CD14-positive monocyte (primary cell): ENCODE data around the gene TMEM44. TPM values are rescaled to one million over a fixed set of nuclear protein-coding genes. Genes with fewer than 3 reads are reported as not detected.

Source experiments
- DNase-seq, 3 donors: peaks; one replicate each; pipeline ENCODE4 v3.0.0-alpha.2; 2011 to 2022
- H2AFZ ChIP-seq: 2 replicates; pipeline ENCODE4 v1.6.0; 2012; ENCODE audit warnings: mild to moderate bottlenecking, low read depth, low read length, inconsistent platforms; ENCODE audit not compliant: insufficient read depth, poor library complexity, severe bottlenecking
- H3K27ac ChIP-seq, 2 donors: 1 replicate in 1 of 2; 2 replicates in 1 of 2; pipeline ENCODE4 v1.5.1; 2012 to 2013; ENCODE audit warnings: low read length in 2 of 2, control low read depth in 1 of 2, inconsistent platforms in 1 of 2, low read depth in 1 of 2, mild to moderate bottlenecking in 1 of 2
- H3K27me3 ChIP-seq, 2 donors: one replicate each; pipeline versions ENCODE4 v1.6.0 to v1.6.1; 2011 to 2013; ENCODE audit warnings: low read length in 2 of 2; ENCODE audit not compliant: control insufficient read depth in 2 of 2, insufficient read depth in 2 of 2
- H3K36me3 ChIP-seq, 2 donors: replicated peaks in 1 of 2; 1 replicate in 1 of 2; 2 replicates in 1 of 2; pipeline versions ENCODE4 v1.5.1 to v1.6.1; 2012 to 2013; ENCODE audit warnings: low read length in 2 of 2, control low read depth in 1 of 2, inconsistent platforms in 1 of 2, mild to moderate bottlenecking in 1 of 2; ENCODE audit not compliant: insufficient read depth in 2 of 2, control insufficient read depth in 1 of 2
- H3K4me1 ChIP-seq, 2 donors: 1 replicate in 1 of 2; 2 replicates in 1 of 2; pipeline versions ENCODE4 v1.5.1 to v1.6.1; 2012 to 2013; ENCODE audit warnings: low read length in 2 of 2, control low read depth in 1 of 2, inconsistent platforms in 1 of 2, mild to moderate bottlenecking in 1 of 2, moderate library complexity in 1 of 2; ENCODE audit not compliant: insufficient read depth in 2 of 2, control insufficient read depth in 1 of 2
- H3K4me2 ChIP-seq: replicated peaks from 2 replicates; pipeline ENCODE3; 2012; ENCODE audit warnings: low read length, moderate library complexity, mild to moderate bottlenecking; ENCODE audit not compliant: poor library complexity, severe bottlenecking; ENCODE audit errors: extremely low read depth
- H3K4me3 ChIP-seq, 3 experiments: fragments of 200-600 bp in 1 of 3; sonication (generic) in 1 of 3; replicated peaks in 1 of 3; 1 replicate in 2 of 3; 2 replicates in 1 of 3; pipeline ENCODE4 v1.5.1; 2011 to 2013; ENCODE audit warnings: low read length in 3 of 3, mild to moderate bottlenecking in 3 of 3, control low read depth in 2 of 3, low read depth in 2 of 3, inconsistent platforms in 1 of 3, moderate library complexity in 1 of 3
- H3K79me2 ChIP-seq: 2 replicates; pipeline ENCODE4 v1.6.0; 2012; ENCODE audit warnings: mild to moderate bottlenecking, control low read depth, inconsistent platforms, low read length, moderate library complexity; ENCODE audit not compliant: insufficient read depth
- H3K9ac ChIP-seq: 2 replicates; pipeline ENCODE4 v1.6.0; 2017; ENCODE audit warnings: low read length, mild to moderate bottlenecking; ENCODE audit not compliant: insufficient read depth, poor library complexity, severe bottlenecking
- H3K9me3 ChIP-seq, 2 donors: replicated peaks in 1 of 2; 1 replicate in 1 of 2; 2 replicates in 1 of 2; pipeline versions ENCODE4 v1.5.1 to v1.6.1; 2012 to 2013; ENCODE audit warnings: low read length in 2 of 2, control low read depth in 1 of 2; ENCODE audit not compliant: control insufficient read depth in 1 of 2, insufficient read depth in 1 of 2
- H4K20me1 ChIP-seq: 2 replicates; pipeline ENCODE4 v1.6.0; 2012; ENCODE audit warnings: mild to moderate bottlenecking, low read length, control low read depth, moderate library complexity; ENCODE audit not compliant: insufficient read depth
- H3K27ac Mint-ChIP-seq, 7 donors: one replicate each; pipeline ENCODE4 v1.8.0; 2020; ENCODE audit warnings: mild to moderate bottlenecking in 7 of 7, mixed read lengths in 7 of 7, moderate library complexity in 6 of 7, inconsistent platforms in 2 of 7
- H3K27me3 Mint-ChIP-seq, 3 donors: one replicate each; pipeline ENCODE4 v1.8.0; 2021 to 2022; ENCODE audit warnings: low read depth in 3 of 3, mild to moderate bottlenecking in 3 of 3, mixed read lengths in 3 of 3, moderate library complexity in 3 of 3, inconsistent platforms in 1 of 3
- H3K36me3 Mint-ChIP-seq, 2 donors: one replicate each; pipeline ENCODE4 v1.8.0; 2020; ENCODE audit warnings: mixed read lengths in 2 of 2, inconsistent platforms in 1 of 2, mild to moderate bottlenecking in 1 of 2
- H3K4me1 Mint-ChIP-seq: one replicate; pipeline ENCODE4 v1.8.0; 2020; ENCODE audit warnings: mild to moderate bottlenecking, mixed read lengths
- H3K4me3 Mint-ChIP-seq, 2 donors: one replicate each; pipeline ENCODE4 v1.8.0; 2020; ENCODE audit warnings: mild to moderate bottlenecking in 2 of 2, mixed read lengths in 2 of 2, moderate library complexity in 1 of 2
- H3K9me3 Mint-ChIP-seq, 7 donors: one replicate each; pipeline ENCODE4 v1.8.0; 2020 to 2022; ENCODE audit warnings: mixed read lengths in 7 of 7, mild to moderate bottlenecking in 6 of 7, moderate library complexity in 6 of 7, inconsistent platforms in 2 of 7
- CTCF ChIP-seq: fragments of 200-600 bp; IDR thresholded peaks from one replicate; pipeline ENCODE4 v1.8.0; 2022; ENCODE audit warnings: antibody characterized with exemption, mild to moderate bottlenecking
- WGBS: methylation state at CpG from one replicate; pipeline ENCODE4 v1.1.5; 2013; ENCODE audit warnings: missing lambda C conversion rate; ENCODE audit not compliant: insufficient coverage; 5-methylcytosine and 5-hydroxymethylcytosine counted together
- intact Hi-C, 2 donors: fragments of 100-400 bp; cut with micrococcal nuclease; formaldehyde crosslinking; loops; one replicate each; pipeline versions ENCODE4 v1.15.0 to v1.15.1; 2023
- polyA plus RNA-seq, 3 donors: library from polyadenylated mRNA; depleted of rRNA in 1 of 3; unstranded in 2 of 3; stranded (reverse) in 1 of 3; fragments of 300-500 nt in 2 of 3; fragments of >200 nt in 1 of 3; fragmentation: Illumina TruSeq in 2 of 3; gene quantifications; 1 replicate in 2 of 3; 2 replicates in 1 of 3; pipeline ENCODE4 v1.2.3, GENCODE V29; 2012 to 2021

Gene TMEM44
- polyA plus RNA-seq, 3 donors: 0.68 TPM; not detected in 2

GRCh38 chr3:194554473-194555123 lies 78.6 kb downstream of the TMEM44 start:
- H3K4me1 Mint-ChIP-seq: peaks cover 10% of the 10 kb centered on the region
- DNase-seq: no peak
- Histone ChIP-seq H3K9ac (no peak overlapping the region), H3K4me3 (no peak overlapping the region), H3K4me1 (peaks cover 0 to 5% of the 10 kb centered on the region in 2 donors), H3K27me3 (no peaks in the 10 kb centered on the region), H3K9me3 (no peaks in the 10 kb centered on the region), H3K36me3 (no peaks in the 10 kb centered on the region), H3K79me2 (no peaks in the 10 kb centered on the region), H3K4me2 (no peak overlapping the region), H4K20me1 (no peaks in the 10 kb centered on the region), H2AFZ (no peak overlapping the region), H3K27ac (no peak overlapping the region)
- peaks cover 0 to 4% (median 0%) of the 10 kb centered on the region in 7 donors for H3K9me3 Mint-ChIP-seq
- TF ChIP-seq CTCF: no peak
- H3K27ac Mint-ChIP-seq: no peak overlapping the region
- intact Hi-C loops: no loop called here
- peaks cover 2 to 8% (median 3%) of the 10 kb centered on the region in 3 donors for H3K27me3 Mint-ChIP-seq
- H3K36me3 Mint-ChIP-seq: no peaks in the 10 kb centered on the region
- H3K4me3 Mint-ChIP-seq: no peak overlapping the region
- 100% methylated on average over 2 of the region's 10 CpGs for WGBS

GRCh38 chr3:194552327-194552949 lies 80.8 kb downstream of the TMEM44 start:
- Mint-ChIP-seq H3K27me3 (peaks cover 2 to 8% (median 2%) of the 10 kb centered on the region in 3 donors), H3K9me3 (peaks cover 0 to 3% (median under 1%) of the 10 kb centered on the region in 7 donors), H3K36me3 (no peaks in the 10 kb centered on the region), H3K4me1 (peaks cover 10% of the 10 kb centered on the region), H3K27ac (no peak overlapping the region), H3K4me3 (no peak overlapping the region)
- intact Hi-C loops: no loop called here
- TF ChIP-seq CTCF: no peak
- H3K27ac ChIP-seq: no peak overlapping the region
- peaks cover 0 to 5% of the 10 kb centered on the region in 2 donors for H3K4me1 ChIP-seq
- DNase-seq: no peak
- no peaks in the 10 kb centered on the region for H3K27me3 ChIP-seq
- no peak overlapping the region for H3K4me2 ChIP-seq
- WGBS: 97% methylated on average over 6 of the region's 8 CpGs
- no peak overlapping the region for H3K4me3 ChIP-seq
- no peak overlapping the region for H3K9ac ChIP-seq
- H3K9me3 ChIP-seq: no peaks in the 10 kb centered on the region
- H4K20me1 ChIP-seq: no peaks in the 10 kb centered on the region
- H3K79me2 ChIP-seq: no peaks in the 10 kb centered on the region
- H3K36me3 ChIP-seq: no peaks in the 10 kb centered on the region
- no peak overlapping the region for H2AFZ ChIP-seq
